ENCODE results near the gene KRTAP10-12. TPM values are rescaled to one million over a fixed set of nuclear protein-coding genes. Genes with fewer than 3 reads are reported as not detected.

Gene KRTAP10-12
- total and polyA plus RNA-seq, 2 of the 13 experiments (the other 11 are each of a cell fraction or from before 2014, with no cell fraction given): not detected

GRCh38 chr21:44681152-44681551 lies 15.8 kb upstream of the KRTAP10-12 start:
- Histone ChIP-seq H3K79me2 (ENCODE audit: insufficient read depth, low read length) (no peaks in the 10 kb centered on the region), H3K9me3 (ENCODE audit: low read length) (no peaks in the 10 kb centered on the region), H3K4me2 (ENCODE audit: low read depth, low read length) (no peak overlapping the region), H2AFZ (ENCODE audit: low read length) (no peak overlapping the region), H3K9ac (ENCODE audit: insufficient read depth, low read depth, low read length) (no peak overlapping the region), H3K4me1 (ENCODE audit: insufficient read depth, low read length) (no peaks in the 10 kb centered on the region), H4K20me1 (ENCODE audit: insufficient read depth, low read length) (no peaks in the 10 kb centered on the region), H3K27me3 (ENCODE audit: control insufficient read depth in 1 of 2, insufficient read depth in 2 of 2, low read length in 2 of 2) (peaks cover 1 to 32% of the 10 kb centered on the region in 2 experiments; a peak in 4 of 5 replicates), H3K4me3 (replicated peaks in 1 of 3; ENCODE audit: insufficient read depth in 1 of 3, low read depth in 2 of 3, low read length in 3 of 3) (no peak overlapping the region), H3K27ac (ENCODE audit: extremely low read length, insufficient read depth, low read length) (no peak overlapping the region), H3K36me3 (replicated peaks in 1 of 2; ENCODE audit: control insufficient read depth in 1 of 2, insufficient read depth in 2 of 2, low read length in 2 of 2) (no peaks in the 10 kb centered on the region)
- in situ Hi-C loops (cut with HindIII; ENCODE audit: extremely low pct_ligation_motif_present, low pct_unique_long_range_greater_than_20kb) (no loop called here), intact Hi-C loops (cut with micrococcal nuclease; ENCODE audit: unreplicated experiment) (no loop called here)
- ChIA-PET POLR2A (no interaction called here), CTCF (ENCODE audit: low intra/inter-chr PET ratio, low total read pairs) (no interaction called here)
- BruUV-seq (replicated peaks): no TSS peak
- FAIRE-seq (no peak), DNase-seq (ENCODE audit: low spot score) (no peak), ATAC-seq (no peak)
- 39% methylated on average over 11 of the region's 11 CpGs for WGBS (ENCODE audit: low lambda C conversion rate)
- TF ChIP-seq ATF3 (CRISPR knock-in tag; IDR thresholded peaks at IDR 0.05): no peak
- TF ChIP-seq ZNF550 (CRISPR knock-in tag; IDR thresholded peaks at IDR 0.05; ENCODE audit: borderline replicate concordance): no peak
- TF ChIP-seq SP2 (CRISPR knock-in tag; IDR thresholded peaks at IDR 0.05): no peak
- TF ChIP-seq MEIS2 (CRISPR knock-in tag; IDR thresholded peaks at IDR 0.05): no peak
- no peak for TF ChIP-seq ZMAT5 (CRISPR knock-in tag; IDR thresholded peaks at IDR 0.05; ENCODE audit: borderline replicate concordance, low read depth)
- TF ChIP-seq ZBTB33 (CRISPR knock-in tag; IDR thresholded peaks at IDR 0.05): no peak
- TF ChIP-seq TRAFD1 (CRISPR knock-in tag; IDR thresholded peaks at IDR 0.05; ENCODE audit: borderline replicate concordance): no peak
- no peak for TF ChIP-seq SPEN (CRISPR knock-in tag; IDR thresholded peaks at IDR 0.05; ENCODE audit: low read depth)
- TF ChIP-seq ZNF138 (CRISPR knock-in tag; IDR thresholded peaks at IDR 0.05; ENCODE audit: low read depth): no peak
- TF ChIP-seq HCFC1 (IDR thresholded peaks at IDR 0.05; ENCODE audit: low read depth, low read length): no peak
- TF ChIP-seq NCOA5 (CRISPR knock-in tag; IDR thresholded peaks at IDR 0.05): no peak
- TF ChIP-seq CREB3 (CRISPR knock-in tag; IDR thresholded peaks at IDR 0.05): no peak
- no peak for TF ChIP-seq HNRNPUL1 (IDR thresholded peaks at IDR 0.05; ENCODE audit: low read depth, low read length)
- TF ChIP-seq AHDC1 (CRISPR knock-in tag; IDR thresholded peaks at IDR 0.05; ENCODE audit: borderline replicate concordance): no peak
